K562 (cell line): ENCODE results near the gene HPSE2. TPM values are rescaled to one million over a fixed set of nuclear protein-coding genes. Genes with fewer than 3 reads are reported as not detected.

Experiments used
- ATF3 ChIP-seq, 2 experiments: fragments of 450-650 bp in 1 of 2; sonication (generic) in 1 of 2; formaldehyde crosslinking in 1 of 2; IDR thresholded peaks in 1 of 2; conservative IDR thresholded peaks in 1 of 2; 2 replicates each; pipeline versions ENCODE4 v1.6.1 to v1.8.1; 2016 to 2023; ENCODE audit warnings: mild to moderate bottlenecking in 2 of 2, moderate library complexity in 2 of 2, inconsistent platforms in 1 of 2, missing genetic modification reagents in 1 of 2
- ATF4 ChIP-seq: fragments of 450-650 bp; formaldehyde crosslinking; IDR thresholded peaks from 2 replicates; pipeline ENCODE4 v1.4.0; 2022; ENCODE audit warnings: mild to moderate bottlenecking, moderate library complexity
- CBX1 ChIP-seq: sonication (generic); IDR thresholded peaks from 2 replicates; pipeline ENCODE4 v1.6.1; 2016; ENCODE audit warnings: antibody characterized with exemption, low read depth, mild to moderate bottlenecking
- CHAMP1 ChIP-seq: fragments of 450-650 bp; IDR thresholded peaks from 2 replicates; pipeline ENCODE4 v1.6.1; 2016; ENCODE audit warnings: mild to moderate bottlenecking
- DEAF1 ChIP-seq: fragments of 450-650 bp; formaldehyde crosslinking; IDR thresholded peaks from 2 replicates; pipeline ENCODE4 v1.4.0; 2020; ENCODE audit warnings: mild to moderate bottlenecking, moderate library complexity
- FOS ChIP-seq: IDR thresholded peaks from 3 replicates; pipeline ENCODE4 v1.6.1; 2011; ENCODE audit not compliant: insufficient read length; ENCODE audit errors: extremely low read depth
- HCFC1 ChIP-seq: IDR thresholded peaks from 2 replicates; pipeline ENCODE4 v1.6.1; 2012; ENCODE audit warnings: low read depth, low read length, improper control_type of control experiment
- KDM1A ChIP-seq, 2 experiments: fragments of 450-650 bp; IDR thresholded peaks; 2 replicates each; pipeline ENCODE4 v1.6.1; 2016; ENCODE audit warnings: mild to moderate bottlenecking in 2 of 2
- KDM5B ChIP-seq: fragments of 200-600 bp; sonication (generic); IDR thresholded peaks from 2 replicates; pipeline ENCODE4 v1.6.1; 2012; ENCODE audit warnings: low read depth, mild to moderate bottlenecking, moderate library complexity, low read length, control low read depth, inconsistent platforms; ENCODE audit not compliant: insufficient replicate concordance
- LEF1 ChIP-seq: fragments of 450-650 bp; IDR thresholded peaks from 2 replicates; pipeline ENCODE4 v1.6.1; 2016; ENCODE audit warnings: mild to moderate bottlenecking
- MCM2 ChIP-seq: fragments of 450-650 bp; IDR thresholded peaks from 2 replicates; pipeline ENCODE4 v1.6.1; 2017; ENCODE audit warnings: low read depth, mild to moderate bottlenecking
- NFRKB ChIP-seq: fragments of 450-650 bp; IDR thresholded peaks from 2 replicates; pipeline ENCODE4 v1.6.1; 2016; ENCODE audit warnings: low read depth
- PBX2 ChIP-seq, 2 experiments: IDR thresholded peaks in 1 of 2; conservative IDR thresholded peaks in 1 of 2; 2 replicates each; pipeline ENCODE4 v1.6.1; 2016; ENCODE audit warnings: low read depth in 2 of 2, mild to moderate bottlenecking in 1 of 2, missing compliant biosample characterization in 1 of 2, missing genetic modification characterization in 1 of 2, moderate library complexity in 1 of 2
- PRPF4 ChIP-seq: fragments of 200-400 bp; formaldehyde crosslinking; IDR thresholded peaks from one replicate; pipeline ENCODE4 v1.6.1; 2017; ENCODE audit warnings: low read length, low read depth, mild to moderate bottlenecking; ENCODE audit not compliant: insufficient read depth, poor library complexity, severe bottlenecking
- THRAP3 ChIP-seq: fragments of 450-650 bp; IDR thresholded peaks from 2 replicates; pipeline ENCODE4 v1.6.1; 2016; ENCODE audit warnings: mild to moderate bottlenecking, inconsistent platforms, borderline replicate concordance
- ZNF324 ChIP-seq: fragments of 250-450 bp; sonication (Bioruptor Pico); IDR thresholded peaks from 2 replicates; pipeline ENCODE4 v1.4.0; 2020; ENCODE audit warnings: mild to moderate bottlenecking
- ZNF830 ChIP-seq: fragments of 250-450 bp; sonication (Bioruptor Pico); IDR thresholded peaks from 2 replicates; pipeline ENCODE4 v1.5.0; 2021; ENCODE audit warnings: mild to moderate bottlenecking
- polyA plus RNA-seq, 8 experiments: library from polyadenylated mRNA; depleted of rRNA in 4 of 8; stranded (reverse) in 5 of 8; unstranded in 3 of 8; fragments of >200 nt; fragmentation: Nextera tagmentation in 2 of 8; fragmentation: Illumina TruSeq in 1 of 8; extraction: Ambion mirVana in 2 of 8; extraction: Trizol in 1 of 8; gene quantifications; 2 replicates each; pipeline versions ENCODE4 v1.2.1 to v1.2.3, GENCODE V29; 2011 to 2014; ENCODE audit warnings: inconsistent platforms in 1 of 8, missing spikeins in 1 of 8
- total RNA-seq, 7 experiments: library from RNA; depleted of rRNA in 6 of 7; stranded (reverse); fragments of >200 nt in 6 of 7; fragmentation: Illumina TruSeq in 2 of 7; extraction: Trizol in 2 of 7; gene quantifications; 2 replicates each; pipeline versions ENCODE4 v1.2.1 to v1.2.3, GENCODE V29; 2011 to 2021; ENCODE audit warnings: low replicate concordance in 1 of 7

Gene HPSE2
- total and polyA plus RNA-seq, 9 of the 15 experiments (the other 6 are each of a cell fraction or from before 2014, with no cell fraction given): 0.03 to 0.10 (median 0.04) TPM; not detected in 2

- no peak for TF ChIP-seq PBX2 (CRISPR knock-in tag; IDR thresholded peaks at IDR 0.05; ENCODE audit: low read depth)
- no peak for TF ChIP-seq PBX2 (tag; conservative IDR thresholded peaks at IDR 0.05; ENCODE audit: low read depth)
- TF ChIP-seq FOS: no peak
- no peak for TF ChIP-seq CBX1
- no peak for TF ChIP-seq ZNF324
- TF ChIP-seq THRAP3: no peak
- TF ChIP-seq ZNF830: no peak
- no peak for TF ChIP-seq CHAMP1
- no peak for TF ChIP-seq ATF4 (CRISPR knock-in tag)
- TF ChIP-seq MCM2: no peak
- no peak for TF ChIP-seq NFRKB
- peak; percentile 97 for TF ChIP-seq LEF1
- TF ChIP-seq DEAF1 (CRISPR knock-in tag): no peak
- TF ChIP-seq KDM1A (IDR thresholded peaks at IDR 0.05): peak in 1 of 2 experiments; percentile 56; a peak in 1 of 4 replicates
- TF ChIP-seq HCFC1: no peak
- TF ChIP-seq PRPF4: no peak
- TF ChIP-seq KDM5B: no peak
- TF ChIP-seq ATF3 (IDR thresholded peaks at IDR 0.05): peak; percentile 50; the same call in 1 of the 2 replicates
- TF ChIP-seq ATF3 (CRISPR knock-in tag; conservative IDR thresholded peaks at IDR 0.05): no peak
Measured at GRCh38 chr10:98458809-98459784, 776.6 kb downstream of the HPSE2 start (continued).
